ENCODE data around the gene GPR37. TPM values are rescaled to one million over a fixed set of nuclear protein-coding genes. Genes with fewer than 3 reads are reported as not detected.

The GPR37 gene
- total and polyA plus RNA-seq, 2 donors (not counting 3 experiments of a cell fraction or from before 2014, with no cell fraction given), result 0.92 to 2.1 TPM

GRCh38 chr7:124762611-124763143, 2.9 kb downstream of the GPR37 start:
- DNase-seq (ENCODE audit: low read depth, low spot score) (peak; percentile 44), FAIRE-seq (no peak)
- POLR2A ChIA-PET, result no interaction called here
- no peaks in the 10 kb centered on the region for H3K79me2 ChIP-seq (ENCODE audit: control insufficient read depth, insufficient read depth, low read length)
- no peaks in the 10 kb centered on the region for H3K9me3 ChIP-seq (replicated peaks; ENCODE audit: control insufficient read depth, insufficient read depth, low read length)
- no TSS peak for BruUV-seq (replicated peaks)
- no peak overlapping the region for H3K4me3 ChIP-seq (replicated peaks in 1 of 3; ENCODE audit: insufficient read depth in 1 of 3, low read depth in 1 of 3, low read length in 3 of 3)
- H3K9ac ChIP-seq (replicated peaks; ENCODE audit: extremely low read depth, insufficient read depth, low read length), result no peak overlapping the region
- H3K27ac ChIP-seq (ENCODE audit: insufficient read depth, low read depth, low read length), result no peak overlapping the region
- intact Hi-C loops (cut with micrococcal nuclease), result no loop called here
- H3K27me3 ChIP-seq (ENCODE audit: control insufficient read depth in 2 of 2, insufficient read depth in 2 of 2, low read length in 2 of 2), result peaks cover 2 to 7% of the 10 kb centered on the region in 2 experiments
- H2AFZ ChIP-seq (ENCODE audit: low read depth, low read length), result no peak overlapping the region
- H3K4me2 ChIP-seq (ENCODE audit: insufficient read depth, low read length), result peak overlapping the region; percentile 71
- peaks cover 3% of the 10 kb centered on the region for H3K4me1 ChIP-seq (ENCODE audit: control insufficient read depth, extremely low read depth, insufficient read depth, low read length)
- CTCF ChIA-PET, result interaction anchor here (0.7 to 9.1 kb wide), 3 partner anchors 21 to 679 kb away, joined by 3 to 68 read pairs (median 5); no protein-coding TSS in a partner anchor
- TF ChIP-seq GATA2 (IDR thresholded peaks at IDR 0.05; ENCODE audit: insufficient read depth, insufficient read length, low read depth, low read length), result peak; percentile 52
- no peak for TF ChIP-seq FOS (IDR thresholded peaks at IDR 0.05; ENCODE audit: borderline replicate concordance, insufficient read depth, low read length)
- H3K36me3 ChIP-seq (ENCODE audit: control insufficient read depth in 2 of 2, extremely low read depth in 1 of 2, insufficient read depth in 2 of 2, low read length in 2 of 2), result no peaks in the 10 kb centered on the region
- H4K20me1 ChIP-seq (replicated peaks; ENCODE audit: control insufficient read depth, extremely low read depth, insufficient read depth, low read length), result no peaks in the 10 kb centered on the region
- dilution Hi-C loops (cut with MboI; ENCODE audit: extremely low pct_ligation_motif_present, low sequenced_read_pairs), result no loop called here
- H3K9me1 ChIP-seq (replicated peaks; ENCODE audit: control insufficient read depth, extremely low read depth, insufficient read depth, low read length), result no peaks in the 10 kb centered on the region

GRCh38 chr7:124761164-124761715, 4.4 kb downstream of the GPR37 start:
- POLR2A ChIA-PET, result no interaction called here
- CTCF ChIA-PET, result interaction anchor here (0.6 to 9.1 kb wide), 3 partner anchors 23 to 1079 kb away, joined by 3 to 68 read pairs (median 4); no protein-coding TSS in a partner anchor

More at GRCh38 chr7:124761164-124761715, 4.4 kb downstream of the GPR37 start:
- Histone ChIP-seq H3K27ac (ENCODE audit: insufficient read depth, low read depth, low read length) (no peak overlapping the region), H3K36me3 (ENCODE audit: control insufficient read depth in 2 of 2, extremely low read depth in 1 of 2, insufficient read depth in 2 of 2, low read length in 2 of 2) (no peaks in the 10 kb centered on the region), H3K4me2 (ENCODE audit: insufficient read depth, low read length) (no peak overlapping the region), H2AFZ (ENCODE audit: low read depth, low read length) (no peak overlapping the region), H3K9me1 (replicated peaks; ENCODE audit: control insufficient read depth, extremely low read depth, insufficient read depth, low read length) (no peaks in the 10 kb centered on the region), H3K4me3 (replicated peaks in 1 of 3; ENCODE audit: insufficient read depth in 1 of 3, low read depth in 1 of 3, low read length in 3 of 3) (no peak overlapping the region), H4K20me1 (replicated peaks; ENCODE audit: control insufficient read depth, extremely low read depth, insufficient read depth, low read length) (no peaks in the 10 kb centered on the region), H3K79me2 (ENCODE audit: control insufficient read depth, insufficient read depth, low read length) (no peaks in the 10 kb centered on the region), H3K4me1 (ENCODE audit: control insufficient read depth, extremely low read depth, insufficient read depth, low read length) (peaks cover 3% of the 10 kb centered on the region), H3K9me3 (replicated peaks; ENCODE audit: control insufficient read depth, insufficient read depth, low read length) (no peaks in the 10 kb centered on the region), H3K27me3 (ENCODE audit: control insufficient read depth in 2 of 2, insufficient read depth in 2 of 2, low read length in 2 of 2) (peaks cover 2 to 7% of the 10 kb centered on the region in 2 experiments), H3K9ac (replicated peaks; ENCODE audit: extremely low read depth, insufficient read depth, low read length) (no peak overlapping the region)
- intact Hi-C loops (cut with micrococcal nuclease) (no loop called here), dilution Hi-C loops (cut with MboI; ENCODE audit: extremely low pct_ligation_motif_present, low sequenced_read_pairs) (no loop called here)
- no TSS peak for BruUV-seq (replicated peaks)
- DNase-seq (ENCODE audit: low read depth, low spot score), result no peak
- TF ChIP-seq EZH2 (IDR thresholded peaks at IDR 0.05; ENCODE audit: borderline replicate concordance, low read depth, low read length, severe bottlenecking) (no peak), GATA2 (IDR thresholded peaks at IDR 0.05; ENCODE audit: insufficient read depth, insufficient read length, low read depth, low read length) (no peak)
- FAIRE-seq, result no peak

Measured in endothelial cell of umbilical vein (primary cell).